KMS-11 (cell line): ENCODE measurements around the gene SNRPB2.

ENCODE experiments used
- H2AFZ ChIP-seq: fragments of 200-600 bp; sonication (generic); 2 replicates; pipeline ENCODE4 v1.6.1; 2016; ENCODE audit warnings: antibody characterized with exemption, mixed run types, low read depth
- H3K27ac ChIP-seq: fragments of 200-600 bp; sonication (generic); 2 replicates; pipeline ENCODE4 v1.6.1; 2016; ENCODE audit warnings: mild to moderate bottlenecking, mixed run types
- H3K27me3 ChIP-seq: fragments of 200-600 bp; sonication (generic); 2 replicates; pipeline ENCODE4 v1.6.1; 2017; ENCODE audit warnings: mild to moderate bottlenecking, low read depth, mixed run types, moderate library complexity; ENCODE audit not compliant: insufficient read depth
- H3K36me3 ChIP-seq: fragments of 200-600 bp; sonication (generic); 2 replicates; pipeline ENCODE4 v1.6.1; 2017; ENCODE audit warnings: mild to moderate bottlenecking, mixed run types; ENCODE audit not compliant: insufficient read depth
- H3K4me1 ChIP-seq: fragments of 200-600 bp; sonication (generic); 2 replicates; pipeline ENCODE4 v1.6.1; 2016; ENCODE audit warnings: mild to moderate bottlenecking, low read depth, mixed run types; ENCODE audit not compliant: poor library complexity, severe bottlenecking
- H3K4me2 ChIP-seq: fragments of 200-600 bp; sonication (generic); 2 replicates; pipeline ENCODE4 v1.7.0; 2016; ENCODE audit warnings: mild to moderate bottlenecking, mixed run types
- H3K4me3 ChIP-seq: fragments of 200-600 bp; sonication (generic); IDR thresholded peaks from 2 replicates; pipeline ENCODE4 v1.6.1; 2017; ENCODE audit warnings: low read depth, low read length, mixed read lengths; ENCODE audit not compliant: insufficient read depth
- H3K79me2 ChIP-seq: fragments of 200-600 bp; sonication (generic); 2 replicates; pipeline ENCODE4 v1.6.1; 2016; ENCODE audit warnings: low read depth, mixed run types; ENCODE audit not compliant: insufficient read depth
- H3K9ac ChIP-seq: fragments of 200-600 bp; sonication (generic); 2 replicates; pipeline ENCODE4 v1.6.1; 2016; ENCODE audit warnings: mild to moderate bottlenecking, mixed run types
- H4K20me1 ChIP-seq: fragments of 200-600 bp; sonication (generic); 2 replicates; pipeline ENCODE4 v1.6.1; 2016; ENCODE audit warnings: mild to moderate bottlenecking, mixed run types; ENCODE audit not compliant: insufficient read depth
- TF ChIP-seq, protein P1 (sequence below): fragments of 200-600 bp; sonication (generic); conservative IDR thresholded peaks from 2 replicates; pipeline ENCODE4 v1.6.1; 2017; ENCODE audit warnings: low read depth, mild to moderate bottlenecking, antibody characterized with exemption, low read length, moderate library complexity, mixed read lengths

The SNRPB2 gene

DNA sequence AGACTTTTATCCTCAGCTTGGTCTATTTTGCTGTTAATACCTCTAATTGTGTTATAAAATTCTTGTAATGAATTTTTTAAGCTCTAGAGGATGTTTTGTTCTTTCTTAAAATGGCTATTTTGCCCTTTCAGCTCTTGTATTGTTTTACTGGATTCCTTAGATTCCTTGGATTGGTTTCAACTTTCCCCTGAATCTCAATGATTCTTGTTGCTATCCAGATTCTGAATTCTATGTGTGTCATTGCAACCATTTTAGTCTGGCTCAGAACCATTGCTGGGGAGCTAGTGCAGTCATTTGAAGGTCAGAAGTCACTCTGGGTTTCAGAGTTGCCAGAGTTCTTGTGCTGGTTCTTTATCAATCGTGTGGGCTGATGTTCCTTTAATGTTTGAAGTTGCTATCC lies 55.4 kb downstream of the SNRPB2 start:
- Histone ChIP-seq H2AFZ (no peak overlapping the region), H3K4me1 (no peaks in the 10 kb centered on the region), H4K20me1 (no peaks in the 10 kb centered on the region), H3K9ac (no peak overlapping the region), H3K4me2 (no peak overlapping the region), H3K4me3 (no peak overlapping the region), H3K27me3 (no peaks in the 10 kb centered on the region), H3K79me2 (no peaks in the 10 kb centered on the region), H3K36me3 (no peaks in the 10 kb centered on the region), H3K27ac (no peak overlapping the region)
- TF ChIP-seq, protein P1, sequence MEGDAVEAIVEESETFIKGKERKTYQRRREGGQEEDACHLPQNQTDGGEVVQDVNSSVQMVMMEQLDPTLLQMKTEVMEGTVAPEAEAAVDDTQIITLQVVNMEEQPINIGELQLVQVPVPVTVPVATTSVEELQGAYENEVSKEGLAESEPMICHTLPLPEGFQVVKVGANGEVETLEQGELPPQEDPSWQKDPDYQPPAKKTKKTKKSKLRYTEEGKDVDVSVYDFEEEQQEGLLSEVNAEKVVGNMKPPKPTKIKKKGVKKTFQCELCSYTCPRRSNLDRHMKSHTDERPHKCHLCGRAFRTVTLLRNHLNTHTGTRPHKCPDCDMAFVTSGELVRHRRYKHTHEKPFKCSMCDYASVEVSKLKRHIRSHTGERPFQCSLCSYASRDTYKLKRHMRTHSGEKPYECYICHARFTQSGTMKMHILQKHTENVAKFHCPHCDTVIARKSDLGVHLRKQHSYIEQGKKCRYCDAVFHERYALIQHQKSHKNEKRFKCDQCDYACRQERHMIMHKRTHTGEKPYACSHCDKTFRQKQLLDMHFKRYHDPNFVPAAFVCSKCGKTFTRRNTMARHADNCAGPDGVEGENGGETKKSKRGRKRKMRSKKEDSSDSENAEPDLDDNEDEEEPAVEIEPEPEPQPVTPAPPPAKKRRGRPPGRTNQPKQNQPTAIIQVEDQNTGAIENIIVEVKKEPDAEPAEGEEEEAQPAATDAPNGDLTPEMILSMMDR = no peak
